Sigmoid colon (tissue), 4 donors: ENCODE measurements around the gene PJA2.

Experiments
- CTCF ChIP-seq, 4 experiments: fragments of 450-650 bp in 3 of 4; fragments of 200-600 bp in 1 of 4; IDR thresholded peaks; one replicate each; pipeline ENCODE4 v1.5.1; 2016 to 2019; ENCODE audit warnings: antibody characterized with exemption in 4 of 4, mild to moderate bottlenecking in 3 of 4, moderate library complexity in 2 of 4
- POLR2A ChIP-seq, 2 donors: fragments of 450-650 bp; IDR thresholded peaks; one replicate each; pipeline ENCODE4 v1.6.1; 2016; ENCODE audit warnings: antibody characterized with exemption in 2 of 2, mild to moderate bottlenecking in 2 of 2, moderate library complexity in 2 of 2
- POLR2AphosphoS5 ChIP-seq, 4 donors: sonication (generic); formaldehyde crosslinking; IDR thresholded peaks; one replicate each; pipeline ENCODE4 v1.6.1; 2017; ENCODE audit warnings: antibody characterized with exemption in 4 of 4

- TF ChIP-seq CTCF (IDR thresholded peaks at IDR 0.05) (no peak), POLR2A (IDR thresholded peaks at IDR 0.05) (no peak), POLR2AphosphoS5 (IDR thresholded peaks at IDR 0.05) (no peak)
These were observed 118.7 kb downstream of the PJA2 start for GRCh38 chr5:109291090-109291489.
